Erythroblast (primary cell): ENCODE data around the gene UBE3C.

Experiments used
- GATA1 ChIP-seq: IDR thresholded peaks from 2 replicates; pipeline ENCODE4 v1.6.1; 2011; ENCODE audit warnings: low read depth, mild to moderate bottlenecking, control low read depth, low read length, moderate library complexity
- POLR2A ChIP-seq: IDR thresholded peaks from 2 replicates; pipeline ENCODE4 v1.6.1; 2011; ENCODE audit warnings: mild to moderate bottlenecking, low read length

DNA sequence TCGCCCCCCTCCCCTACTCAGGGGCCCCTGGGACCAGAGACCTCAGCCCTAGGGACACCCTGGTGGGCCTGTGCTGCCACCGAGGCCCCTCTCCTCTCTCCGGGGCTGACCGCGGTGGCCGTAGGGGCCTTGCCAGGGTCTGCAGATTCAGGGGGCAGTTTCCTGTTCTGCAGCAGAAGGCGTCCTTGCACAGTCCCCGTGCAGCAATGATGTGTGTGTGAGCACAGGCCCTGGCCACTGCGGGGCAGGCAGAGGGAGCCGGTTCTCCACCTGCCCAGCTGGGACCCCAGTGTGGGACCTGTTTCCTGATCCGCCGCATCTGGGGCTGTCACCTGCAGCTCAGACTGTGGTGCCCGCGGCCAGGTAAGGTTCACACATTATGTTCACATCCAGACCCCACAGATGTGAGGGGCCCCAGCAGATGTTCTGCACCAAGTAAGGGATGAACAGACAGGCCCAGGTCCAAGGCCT lies 137.4 kb downstream of the UBE3C start:
- no peak for TF ChIP-seq POLR2A
- TF ChIP-seq GATA1 = no peak
